Activated naive CD4-positive, alpha-beta T cell (primary cell): Measurements from ENCODE around the gene MYADML2.
A peak's percentile ranks its signal among the peaks of the same experiment; 100 is the strongest.

Source experiments
- DNase-seq, 4 experiments: peaks; one replicate each; lab custom pipeline; 2025; lab: John Stamatoyannopoulos, UW

The MYADML2 gene

DNA sequence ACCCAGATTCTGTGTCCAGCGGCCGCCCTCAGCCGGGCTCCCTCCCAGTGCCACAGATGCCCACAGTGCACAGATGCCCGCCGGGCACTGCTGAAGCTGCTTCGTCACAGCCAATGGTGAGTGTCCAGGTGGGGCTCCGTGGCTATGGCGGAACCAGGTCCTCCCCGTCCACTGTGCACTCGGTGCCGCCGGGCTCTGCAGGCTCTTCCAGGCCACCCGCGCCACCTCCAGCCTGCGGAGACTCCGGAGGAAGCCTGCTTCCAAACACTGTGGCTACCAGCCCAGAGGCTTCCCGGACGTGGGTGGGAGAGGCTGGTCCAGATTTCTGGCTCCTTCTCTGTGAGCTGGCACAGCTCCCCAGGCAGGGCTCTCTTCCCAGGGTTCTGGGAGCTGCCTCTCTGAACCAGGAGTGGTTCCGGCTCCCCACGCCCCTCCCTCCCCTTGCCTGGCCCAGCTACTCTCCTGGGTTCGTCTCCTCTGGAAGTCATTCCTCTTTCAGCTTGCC, 7.1 kb downstream of the MYADML2 start:
- DNase-seq: no peak

DNA sequence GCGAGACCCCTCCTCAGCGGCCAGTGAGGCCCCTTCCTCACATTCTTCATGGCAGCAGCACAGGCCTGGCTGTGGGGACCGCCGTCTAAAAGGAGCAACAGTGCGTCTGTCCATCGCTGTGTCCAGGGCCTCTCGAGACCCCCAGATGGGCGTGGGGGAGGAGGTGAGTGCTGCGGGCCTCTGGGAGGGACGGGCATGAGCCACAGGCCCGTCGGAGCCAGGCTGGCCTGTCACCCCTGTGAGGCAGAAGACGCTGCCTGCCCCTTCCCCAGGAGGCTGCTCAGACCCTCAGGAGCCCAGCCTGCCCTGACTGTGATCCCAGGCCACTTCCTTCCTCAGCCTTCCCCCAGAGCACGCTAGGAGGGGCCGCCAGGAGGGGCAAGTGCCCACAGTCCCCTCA, 7.8 kb downstream of the MYADML2 start:
- DNase-seq: no peak

DNA sequence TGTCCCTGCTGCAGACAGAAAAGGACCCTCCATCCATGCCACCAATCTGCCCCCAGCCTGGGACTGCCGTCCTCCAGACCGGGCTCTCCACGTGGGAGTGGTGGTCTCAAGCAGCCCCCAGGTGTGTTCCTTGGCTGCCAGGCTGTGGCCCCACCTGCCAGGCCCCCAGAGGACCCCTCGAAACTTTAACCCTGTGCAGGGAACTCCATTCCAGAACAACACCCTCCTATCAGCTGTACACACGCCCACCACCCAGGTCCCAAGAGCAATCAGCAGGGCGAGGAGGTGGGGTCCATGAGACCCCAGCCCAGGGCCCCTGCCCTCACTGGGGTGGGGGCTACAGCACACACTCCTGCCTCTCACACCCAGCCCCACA, 11.3 kb downstream of the MYADML2 start:
- DNase-seq: no peak

DNA sequence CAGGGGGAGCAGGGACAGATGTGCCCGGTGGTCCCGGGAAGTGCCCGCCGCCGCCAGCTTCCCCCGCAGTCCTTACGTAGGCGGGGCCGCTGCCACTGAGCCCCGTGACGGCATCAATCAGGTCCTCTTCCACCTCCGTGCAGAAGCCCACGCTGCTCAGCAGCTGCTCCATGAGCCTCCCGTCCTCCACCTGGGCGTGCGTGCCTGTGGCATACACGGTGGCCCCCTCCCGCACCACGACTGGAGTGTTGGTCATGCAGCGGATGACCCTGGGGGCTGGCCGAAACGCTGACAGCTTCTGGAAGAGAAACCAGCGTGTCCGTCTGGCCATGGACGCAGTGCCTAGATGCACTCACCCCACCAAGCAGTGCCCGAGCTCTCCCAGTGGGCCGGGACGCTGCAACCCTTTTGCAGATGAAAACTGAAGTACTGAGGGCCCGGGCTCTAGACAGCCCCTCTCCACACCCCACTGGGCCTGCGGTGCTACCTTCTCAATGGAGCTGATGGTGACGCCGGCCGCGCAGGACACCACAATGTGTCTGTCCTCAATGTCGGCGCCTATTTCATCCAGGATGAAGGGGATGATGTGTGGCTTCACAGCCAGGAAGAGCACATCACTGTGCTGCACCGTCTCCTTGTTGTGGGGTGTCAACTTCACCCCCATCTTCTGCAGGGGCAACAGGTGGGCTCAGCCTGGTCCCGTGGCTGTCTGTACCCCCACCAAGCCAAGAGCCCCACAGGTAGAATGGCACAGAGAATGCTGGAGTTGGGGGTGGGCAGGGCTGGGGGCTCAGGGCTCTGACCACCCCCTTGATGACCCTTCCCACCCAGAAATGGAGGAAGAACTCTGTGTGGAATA, 12.0 kb downstream of the MYADML2 start:
- no peak for DNase-seq

DNA sequence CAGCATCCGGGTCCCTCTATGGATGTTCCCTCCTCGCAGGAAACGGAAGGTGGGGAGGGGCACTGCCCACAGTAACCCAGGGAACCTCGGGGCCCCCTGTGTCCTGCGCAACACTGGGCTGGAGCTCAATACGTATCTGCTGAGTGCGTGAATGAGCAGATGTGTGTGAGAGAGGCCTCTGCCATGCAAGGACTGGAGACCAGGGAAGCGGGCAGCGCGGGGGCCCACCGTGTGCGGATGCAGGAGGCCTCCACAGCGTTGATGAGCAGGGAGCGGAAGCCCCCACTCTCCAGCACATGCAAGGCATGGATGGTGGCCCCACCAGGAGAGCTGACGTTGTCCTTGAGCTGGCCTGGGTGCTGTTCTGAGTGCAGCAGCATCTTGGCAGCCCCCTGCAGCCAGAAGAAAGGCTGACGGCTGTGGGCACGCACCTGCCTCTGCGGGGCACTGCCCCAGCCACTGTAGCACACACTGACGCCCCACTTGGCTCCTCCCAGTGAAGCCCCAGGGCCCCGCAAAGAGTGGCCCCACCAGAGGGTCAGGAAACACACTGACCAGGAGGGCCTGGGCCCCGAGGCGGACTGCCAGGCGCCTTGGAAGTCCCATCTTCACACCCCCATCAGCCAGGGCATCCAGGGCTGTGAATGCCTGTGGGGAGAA, 12.8 kb downstream of the MYADML2 start:
- no peak for DNase-seq

DNA sequence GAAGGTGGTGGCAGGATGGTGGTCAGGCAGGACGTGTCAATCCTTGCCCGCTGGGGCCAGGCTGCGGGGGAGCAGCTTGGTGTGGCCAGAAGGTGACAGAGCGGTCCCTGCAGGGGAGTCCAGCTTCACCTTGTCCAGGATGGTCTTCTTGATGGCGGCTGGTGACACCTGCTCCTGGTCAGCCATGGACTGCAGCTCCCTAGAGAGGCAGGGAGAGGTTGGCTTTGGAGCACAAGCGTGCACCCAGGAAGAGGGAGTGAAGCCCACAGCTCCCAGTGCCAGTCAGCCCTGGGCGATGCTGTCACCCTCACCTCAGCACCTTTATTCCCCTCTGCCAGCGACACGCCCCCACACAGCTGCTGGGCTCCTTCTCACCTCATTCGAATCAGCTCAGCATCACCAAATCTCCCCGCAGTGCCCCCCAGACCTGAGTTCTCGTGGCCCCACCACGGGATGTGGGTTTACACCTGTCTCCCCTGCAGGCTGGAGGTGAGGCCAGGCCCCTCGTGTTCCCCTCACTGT, 13.8 kb downstream of the MYADML2 start:
- no peak for DNase-seq

DNA sequence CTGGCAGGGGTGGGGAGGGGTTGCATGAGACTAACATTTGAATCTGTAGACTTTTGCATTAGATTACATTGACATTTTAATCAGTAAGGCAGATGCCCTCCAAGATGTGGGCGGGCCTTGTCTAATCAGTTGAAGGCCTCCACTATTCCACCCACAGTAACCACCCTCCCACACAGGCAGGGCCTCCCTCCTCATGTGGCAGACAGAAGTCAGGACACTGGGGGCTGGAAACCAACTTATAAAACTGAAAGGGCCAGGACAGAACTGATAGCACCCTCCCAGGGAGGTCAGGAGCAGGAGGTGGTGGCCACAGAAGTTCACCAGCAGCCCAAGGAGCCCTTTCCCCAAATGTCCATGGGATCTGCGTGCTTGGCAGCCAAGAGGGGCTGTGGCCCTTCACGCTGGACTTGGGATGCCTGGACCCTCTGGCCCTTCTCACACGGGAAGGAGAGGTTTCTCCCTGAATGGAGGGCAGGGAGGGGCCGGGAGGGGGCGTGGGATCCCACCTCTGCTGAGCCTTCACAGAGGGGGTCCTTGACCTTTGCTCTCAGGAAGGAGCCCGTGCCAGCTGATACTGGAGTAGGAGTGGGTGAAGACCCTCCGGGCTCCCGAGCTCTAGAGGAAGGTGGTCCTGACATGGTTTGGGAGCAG, 14.6 kb downstream of the MYADML2 start:
- no peak for DNase-seq

DNA sequence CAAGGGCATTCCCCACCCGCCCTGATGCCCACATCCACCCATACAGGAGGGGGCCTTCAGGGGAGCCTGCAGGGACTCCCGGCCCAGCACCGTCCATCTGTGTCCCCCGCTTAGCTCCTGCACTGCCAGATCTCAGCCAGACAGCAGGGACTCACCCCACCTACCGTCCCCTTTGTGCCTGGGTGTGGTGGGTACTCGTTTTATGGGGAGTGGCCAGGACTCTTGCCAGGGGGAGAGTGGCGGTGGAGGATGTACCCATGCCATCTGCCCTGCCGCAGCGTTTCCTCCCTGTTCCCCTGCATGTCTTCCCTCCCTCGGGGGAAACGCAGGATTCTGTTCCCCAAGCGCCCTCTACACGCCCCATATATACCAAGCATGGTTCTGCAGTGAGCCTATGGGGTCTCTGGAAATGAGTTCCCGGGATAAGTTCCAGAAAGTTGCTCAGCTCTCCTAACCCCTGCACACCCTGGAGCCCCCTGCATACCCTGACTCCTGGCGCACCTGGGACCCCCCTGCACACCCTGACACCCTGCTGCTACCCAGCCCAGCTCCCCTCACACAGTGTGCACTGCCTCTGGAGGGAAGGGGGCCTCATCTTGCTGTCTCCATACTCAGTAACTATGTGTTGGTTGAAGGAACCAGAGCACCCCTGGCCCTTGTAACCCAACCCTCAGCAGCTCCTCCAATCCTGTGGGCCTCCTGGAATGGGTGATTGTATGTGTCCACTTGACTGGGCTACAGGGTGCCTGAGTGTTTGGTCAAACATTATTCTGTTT, 15.3 kb downstream of the MYADML2 start:
- DNase-seq: no peak

DNA sequence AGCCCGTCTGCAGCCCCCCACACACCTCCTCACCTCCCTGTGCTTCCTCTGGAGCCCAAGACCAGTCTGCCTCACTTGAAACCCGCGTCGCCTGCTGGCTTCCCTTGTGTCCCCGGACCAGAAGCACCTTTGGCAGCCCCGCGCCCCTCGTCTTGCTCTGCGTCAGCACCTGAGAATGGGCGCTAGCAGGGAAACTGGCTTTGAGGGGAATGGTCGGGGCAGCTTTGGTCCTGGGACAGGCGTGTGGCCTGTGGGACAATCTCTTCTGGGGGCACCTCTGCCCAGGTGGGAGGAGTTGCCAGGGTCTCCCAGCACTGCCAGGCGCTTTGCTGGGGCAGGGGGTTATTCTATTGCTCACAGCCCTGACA, 15.9 kb downstream of the MYADML2 start:
- DNase-seq: no peak

DNA sequence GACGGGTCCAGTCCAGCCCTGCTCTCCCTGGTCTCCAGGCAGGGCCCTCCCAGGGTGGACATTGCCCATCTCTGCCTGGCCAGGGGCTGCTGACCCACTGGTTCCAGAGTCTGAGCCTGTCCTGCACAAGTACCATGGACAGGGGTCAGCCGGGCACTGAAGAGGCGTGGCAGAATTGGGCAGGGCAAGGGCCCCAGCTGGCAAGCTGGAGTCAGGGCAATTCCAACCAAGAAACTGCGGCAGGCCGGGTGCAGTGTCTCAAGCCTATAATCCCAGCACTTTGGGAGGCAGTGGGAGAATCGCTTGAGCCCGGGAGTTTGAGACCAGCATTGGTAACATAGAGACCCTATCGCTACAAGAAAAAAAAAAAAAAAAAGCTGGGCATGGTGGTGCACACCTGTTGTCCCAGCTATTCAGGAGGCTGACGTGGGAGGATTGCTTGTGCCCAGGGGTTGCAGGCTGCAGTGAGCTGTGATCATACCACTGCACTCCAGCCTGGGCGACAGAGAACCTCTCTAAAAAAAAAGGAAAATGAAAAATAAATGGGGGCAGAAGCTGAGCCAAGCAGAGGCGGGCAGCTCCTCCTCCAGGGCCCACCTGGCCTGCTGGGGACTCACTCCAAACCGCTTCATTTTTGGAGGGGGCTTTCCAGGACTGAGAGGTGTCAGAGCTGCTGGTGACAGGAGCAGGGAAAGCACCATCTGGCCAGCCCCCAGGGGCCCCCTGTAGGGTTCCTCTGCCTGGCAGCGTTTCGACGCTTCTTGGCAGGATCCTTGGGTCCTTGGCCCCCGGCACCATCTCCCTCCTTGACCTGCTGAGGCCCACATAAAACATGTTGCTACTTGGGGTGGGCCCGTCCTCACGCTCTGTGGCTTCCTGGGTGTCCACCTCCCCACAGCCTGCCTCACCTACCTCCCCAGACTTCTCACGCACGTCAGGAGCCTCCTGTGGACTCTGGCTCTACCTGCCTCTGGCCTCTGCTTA, 16.6 kb downstream of the MYADML2 start:
- DNase-seq: no peak

DNA sequence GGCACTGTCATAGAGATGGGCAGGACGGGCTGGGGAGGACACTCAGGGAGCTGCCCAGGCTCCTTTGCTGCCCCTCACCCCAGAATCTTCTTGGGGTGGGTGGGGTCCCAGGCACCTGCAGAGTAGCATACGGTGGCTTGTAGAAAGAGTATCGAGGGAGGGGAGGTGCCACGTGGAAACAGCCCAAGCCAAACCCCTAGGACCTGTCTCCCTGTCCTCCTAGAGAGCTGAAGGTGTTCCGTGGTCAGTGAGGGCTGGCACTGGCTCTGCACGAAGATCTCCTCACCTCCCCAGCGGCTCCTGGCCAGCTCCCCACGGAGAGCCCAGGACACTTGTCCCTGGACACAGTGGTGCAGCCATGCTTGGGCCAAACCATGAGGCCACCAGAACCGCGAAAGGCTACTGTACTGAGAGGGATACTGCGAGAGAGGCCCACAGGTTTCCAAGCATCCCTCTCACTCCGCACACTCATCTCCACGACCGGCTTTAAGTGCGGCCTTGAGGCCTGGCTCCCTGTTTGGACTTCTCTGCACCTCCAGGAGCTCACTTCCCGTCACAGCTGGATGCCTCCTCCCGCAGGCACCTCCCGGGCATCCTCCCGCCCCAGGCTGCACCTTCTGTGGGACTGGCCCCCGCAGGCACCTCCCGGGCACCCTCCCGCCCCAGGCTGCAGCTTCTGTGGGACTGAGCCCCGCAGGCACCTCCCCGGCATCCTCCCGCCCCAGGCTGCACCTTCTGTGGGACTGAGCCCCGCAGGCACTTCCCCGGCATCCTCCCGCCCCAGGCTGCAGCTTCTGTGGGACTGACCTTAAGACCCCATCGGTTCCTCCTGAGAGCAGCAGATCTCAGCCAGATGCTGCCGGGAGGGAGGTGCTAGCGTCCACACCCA, 17.5 kb downstream of the MYADML2 start:
- no peak for DNase-seq

DNA sequence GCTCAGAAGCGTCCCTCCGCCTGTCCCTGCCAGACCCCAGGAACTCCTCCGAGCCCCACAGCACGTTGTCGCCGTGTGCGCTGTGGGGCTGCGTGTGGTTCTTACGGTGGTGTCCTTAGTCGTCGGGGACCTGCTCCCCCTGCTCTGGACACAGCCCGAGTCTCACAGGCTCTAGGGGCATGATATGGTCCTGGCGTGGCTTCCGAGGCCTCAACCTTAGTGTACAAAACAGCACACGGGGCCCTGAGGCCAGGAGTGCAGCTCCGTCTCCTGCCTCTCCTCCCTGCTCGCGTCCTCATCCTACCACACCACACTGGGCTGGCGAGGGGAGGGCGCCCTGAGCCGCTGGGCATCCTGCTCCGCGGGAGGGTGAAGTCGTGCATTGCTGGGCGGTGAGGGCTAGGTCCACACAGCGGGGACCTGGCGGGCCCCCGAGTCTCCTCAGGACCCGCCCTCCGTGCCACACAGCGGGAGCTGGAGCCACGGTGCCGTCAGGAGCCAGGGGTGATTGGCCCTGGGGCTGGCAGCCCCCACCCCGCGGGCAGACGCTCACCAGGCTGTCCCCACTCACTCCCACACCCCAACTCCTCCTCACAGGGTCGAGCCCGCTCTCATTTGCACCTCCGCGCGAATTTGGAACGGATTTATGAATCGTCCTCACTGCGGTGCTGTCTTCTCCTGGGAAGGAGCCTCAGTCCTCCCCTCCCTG, 18.3 kb downstream of the MYADML2 start:
- DNase-seq: no peak

DNA sequence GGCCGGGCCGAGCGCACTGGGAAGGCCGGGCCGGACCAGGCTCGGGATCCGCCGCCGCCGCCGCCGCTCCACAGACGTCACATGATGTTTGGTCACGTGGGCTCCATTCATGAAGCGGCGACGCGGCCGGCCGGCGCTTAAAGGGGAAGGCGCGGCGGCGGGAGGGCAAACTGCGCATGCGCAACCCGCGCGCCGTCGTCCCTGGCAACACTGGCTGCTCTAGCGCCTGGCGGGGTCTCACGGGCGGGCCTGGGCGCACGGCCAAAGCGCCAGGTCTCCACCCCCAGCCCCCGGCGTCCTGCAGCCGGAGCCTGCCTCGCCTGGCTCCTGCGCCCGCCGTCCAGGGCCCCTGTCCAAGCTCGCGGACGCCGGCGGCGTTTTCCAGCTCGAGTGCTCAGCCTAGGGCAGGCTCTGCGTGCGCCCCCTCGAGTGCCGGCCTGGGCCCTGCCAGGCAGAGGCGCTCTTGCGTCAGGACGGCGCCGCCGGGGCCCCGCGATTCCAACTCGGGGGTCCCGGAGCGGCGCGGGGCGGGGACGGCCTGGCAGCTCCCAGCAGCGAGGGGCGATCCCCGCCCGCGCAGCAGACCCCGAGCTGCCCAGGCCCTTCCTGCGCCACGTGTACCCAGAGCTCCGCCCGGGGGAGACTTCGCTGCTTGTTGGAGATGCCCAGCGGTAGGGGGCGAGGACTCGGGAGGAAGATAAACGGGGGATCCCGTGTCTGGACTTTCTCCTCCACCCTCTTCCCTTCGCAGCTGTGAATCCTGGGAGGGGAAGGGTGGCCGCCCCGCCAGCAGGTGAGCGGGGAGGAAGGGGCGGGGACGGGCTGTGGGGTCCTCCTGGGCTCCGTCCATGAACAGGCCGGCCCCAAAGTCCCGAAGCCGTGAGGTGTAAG, 19.1 kb downstream of the MYADML2 start, which contains the start of gene MAFG:
Gene MAFG, minus strand, starts transcription at position 83 of the 891 bp plus-strand sequence. CDS start 4,550 bp downstream, outside the sequence.
- peak; percentile 72 to 83 (median 79) for DNase-seq

DNA sequence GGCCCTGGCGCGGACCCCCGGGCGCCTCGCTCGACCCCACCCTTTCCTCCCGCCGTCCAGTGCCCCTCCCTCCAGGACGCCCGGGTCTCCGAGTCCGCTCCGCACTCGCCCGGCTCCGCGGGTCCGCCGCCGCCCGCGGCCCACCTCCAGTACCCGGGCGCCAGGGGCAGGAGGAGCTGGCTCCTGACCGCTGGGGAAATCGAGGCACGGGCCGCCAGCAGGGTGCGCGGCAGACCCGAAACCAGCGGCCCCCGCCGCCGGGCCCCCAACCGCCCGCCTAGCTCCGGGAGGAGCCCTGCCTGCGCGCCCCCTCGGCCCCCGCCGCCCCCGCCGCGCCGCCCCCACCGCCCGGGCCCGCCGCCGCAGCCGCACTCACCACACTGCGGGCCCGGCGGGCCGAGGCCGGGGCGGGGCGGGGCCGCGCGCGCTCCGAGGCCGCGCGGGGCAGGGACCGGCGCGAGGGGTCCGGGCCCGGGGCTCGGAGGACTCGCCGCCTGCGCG, 19.8 kb downstream of the MYADML2 start:
- DNase-seq: no peak

DNA sequence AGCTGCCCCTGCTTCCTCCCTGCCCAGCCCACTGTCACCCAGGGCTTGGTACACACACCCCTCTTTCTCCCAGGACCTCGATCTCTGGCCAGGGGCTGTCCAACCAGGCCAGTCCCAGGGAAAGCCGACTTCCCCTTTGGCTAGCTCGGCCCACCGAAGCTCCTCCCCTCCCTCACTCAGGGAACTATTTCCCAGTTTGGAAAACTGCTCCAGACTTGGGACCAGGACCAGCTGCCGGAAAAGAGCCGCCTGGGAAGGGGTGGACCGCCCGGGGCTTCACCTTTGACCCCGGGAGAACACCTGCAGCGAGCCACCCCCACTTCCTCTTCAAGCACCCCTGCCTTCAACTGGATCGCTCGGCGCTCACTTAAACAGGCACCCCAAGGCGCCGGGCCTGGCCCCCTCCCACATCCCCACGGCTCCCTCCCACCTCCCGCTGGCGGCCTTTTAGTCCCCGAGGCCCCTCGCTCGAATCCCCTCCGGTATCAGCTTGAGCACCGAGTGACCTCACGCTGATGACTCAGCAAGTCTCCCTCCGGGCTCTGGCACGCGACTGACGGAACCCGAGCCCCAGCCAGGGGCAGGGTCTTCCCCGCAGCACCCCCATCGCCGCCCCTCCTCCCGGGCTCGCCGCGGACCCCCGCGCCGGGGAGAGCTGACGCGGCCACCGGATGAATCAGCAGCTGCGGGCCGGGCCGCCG, 20.4 kb downstream of the MYADML2 start:
- peak in 1 of 4 experiments; percentile 42 for DNase-seq

DNA sequence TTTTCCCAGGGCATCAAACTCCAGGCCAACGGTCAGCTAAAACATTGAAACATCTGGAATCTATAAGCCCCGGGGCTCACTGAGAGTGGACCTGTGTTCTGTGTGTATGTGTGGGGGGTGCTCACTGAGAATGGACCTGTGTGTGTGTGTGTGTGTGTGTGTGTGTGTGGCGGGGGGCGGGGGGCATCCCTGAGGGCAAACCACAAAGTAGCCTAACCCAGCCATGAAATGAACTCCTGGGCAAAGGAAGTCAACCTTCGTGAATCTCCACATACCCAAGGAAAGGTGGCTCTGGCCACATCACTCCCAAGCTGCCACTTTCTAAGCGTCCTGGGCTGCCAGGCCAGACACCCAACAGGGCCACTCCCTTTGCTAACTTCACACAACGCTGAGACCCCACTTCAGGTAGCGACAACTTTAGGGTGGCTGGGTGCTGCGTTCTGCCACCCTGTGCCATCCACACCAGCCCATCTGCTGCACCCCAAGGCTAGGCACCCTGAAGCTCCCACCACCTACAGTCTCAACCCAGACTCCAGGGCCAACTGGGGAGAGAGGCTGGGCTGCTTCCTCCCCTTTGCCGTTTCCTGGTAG, 21.1 kb downstream of the MYADML2 start:
- DNase-seq: no peak
